SK-N-SH treated with all-trans-retinoic acid at 6 μM for 48 hours (cell line): ENCODE results near the gene SHISA8.

Source experiments
- ATAC-seq: fragments of 200-7000 bp; cut with Tn5 transposase; 3 replicates; pipeline ENCODE4 v1.9.1; 2020; ENCODE audit warnings: mild to moderate bottlenecking, moderate library complexity
- ARNTL ChIP-seq: fragments of 450-650 bp; formaldehyde crosslinking; IDR thresholded peaks from 2 replicates; pipeline ENCODE4 v1.5.0; 2020; ENCODE audit warnings: low read depth, mild to moderate bottlenecking, moderate library complexity, borderline replicate concordance
- BACH2 ChIP-seq: fragments of 250-450 bp; sonication (Bioruptor Pico); IDR thresholded peaks from 2 replicates; pipeline ENCODE4 v1.9.0; 2021; ENCODE audit warnings: mild to moderate bottlenecking, borderline replicate concordance
- CSDC2 ChIP-seq: fragments of 250-450 bp; sonication (Bioruptor Pico); IDR thresholded peaks from 2 replicates; pipeline ENCODE4 v1.5.0; 2020; ENCODE audit warnings: mild to moderate bottlenecking, moderate library complexity
- CSRNP3 ChIP-seq: fragments of 250-450 bp; sonication (Bioruptor Pico); IDR thresholded peaks from 2 replicates; pipeline ENCODE4 v1.5.1; 2021; ENCODE audit warnings: mild to moderate bottlenecking, moderate library complexity
- ESRRG ChIP-seq: fragments of 250-450 bp; sonication (Bioruptor Pico); IDR thresholded peaks from 2 replicates; pipeline ENCODE4 v1.6.1; 2021; ENCODE audit warnings: mild to moderate bottlenecking
- GLIS3 ChIP-seq: fragments of 250-450 bp; sonication (Bioruptor Pico); IDR thresholded peaks from 2 replicates; pipeline ENCODE4 v1.5.0; 2020; ENCODE audit warnings: mild to moderate bottlenecking, moderate library complexity
- ISL1 ChIP-seq: fragments of 250-450 bp; sonication (Bioruptor Pico); IDR thresholded peaks from 2 replicates; pipeline ENCODE4 v2.1.2; 2022; ENCODE audit warnings: mild to moderate bottlenecking, moderate library complexity
- OSR1 ChIP-seq: fragments of 250-450 bp; sonication (Bioruptor Pico); IDR thresholded peaks from 2 replicates; pipeline ENCODE4 v1.8.0; 2022; ENCODE audit warnings: moderate library complexity, mild to moderate bottlenecking, inconsistent platforms
- PATZ1 ChIP-seq: fragments of 250-450 bp; sonication (Bioruptor Pico); IDR thresholded peaks from 2 replicates; pipeline ENCODE4 v1.8.0; 2020; ENCODE audit warnings: mild to moderate bottlenecking, moderate library complexity, borderline replicate concordance
- PPARA ChIP-seq: fragments of 250-450 bp; sonication (Bioruptor Pico); IDR thresholded peaks from 2 replicates; pipeline ENCODE4 v1.5.0; 2020; ENCODE audit warnings: mild to moderate bottlenecking, borderline replicate concordance
- RARB ChIP-seq: fragments of 250-450 bp; sonication (Bioruptor Pico); IDR thresholded peaks from 2 replicates; pipeline ENCODE4 v1.8.0; 2021; ENCODE audit warnings: mild to moderate bottlenecking, moderate library complexity
- SNAI2 ChIP-seq: fragments of 250-450 bp; sonication (Bioruptor Pico); IDR thresholded peaks from 2 replicates; pipeline ENCODE4 v1.5.0; 2020; ENCODE audit warnings: mild to moderate bottlenecking, moderate library complexity
- TCF4 ChIP-seq: fragments of 250-450 bp; sonication (Bioruptor Pico); IDR thresholded peaks from 2 replicates; pipeline ENCODE4 v1.8.0; 2021; ENCODE audit warnings: mild to moderate bottlenecking, moderate library complexity, borderline replicate concordance
- TOX ChIP-seq: fragments of 250-450 bp; sonication (Bioruptor Pico); IDR thresholded peaks from 2 replicates; pipeline ENCODE4 v1.8.0; 2021; ENCODE audit warnings: mild to moderate bottlenecking, moderate library complexity, borderline replicate concordance
- ZC3H10 ChIP-seq: fragments of 250-450 bp; sonication (Bioruptor Pico); IDR thresholded peaks from 2 replicates; pipeline ENCODE4 v1.5.1; 2021; ENCODE audit warnings: mild to moderate bottlenecking, moderate library complexity
- ZNF565 ChIP-seq: fragments of 450-650 bp; formaldehyde crosslinking; conservative IDR thresholded peaks from 2 replicates; pipeline ENCODE4 v1.5.0; 2020; ENCODE audit warnings: low read depth, mild to moderate bottlenecking, moderate library complexity
- ZNF70 ChIP-seq: fragments of 450-650 bp; formaldehyde crosslinking; IDR thresholded peaks from 2 replicates; pipeline ENCODE4 v1.5.0; 2020; ENCODE audit warnings: mild to moderate bottlenecking, moderate library complexity
- ZNF8 ChIP-seq: fragments of 450-650 bp; formaldehyde crosslinking; IDR thresholded peaks from 2 replicates; pipeline ENCODE4 v1.5.0; 2020; ENCODE audit warnings: mild to moderate bottlenecking, moderate library complexity
- TF ChIP-seq, protein P1 (sequence below): fragments of 250-450 bp; sonication (Bioruptor Pico); IDR thresholded peaks from 2 replicates; pipeline ENCODE4 v1.5.1; 2020; ENCODE audit warnings: low read depth, mild to moderate bottlenecking, moderate library complexity

The SHISA8 gene

DNA sequence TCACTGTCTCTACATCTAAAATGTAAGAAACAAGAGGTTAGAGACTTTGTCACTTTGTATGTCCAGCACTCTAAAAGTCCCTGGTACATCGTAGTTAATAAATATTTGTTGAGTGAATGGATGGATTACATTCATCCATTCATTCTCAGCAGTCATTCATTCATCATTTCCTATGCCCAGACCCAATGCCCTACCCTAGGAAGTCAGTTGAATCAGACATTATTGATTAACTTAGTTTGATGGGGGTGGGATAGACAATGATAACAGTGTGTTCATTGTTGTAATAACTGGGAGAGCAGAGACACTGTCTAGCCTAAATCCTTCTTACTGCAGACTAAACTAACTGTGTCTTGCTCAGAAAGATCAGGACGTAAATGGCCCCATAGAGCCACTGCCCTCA, 33.3 kb upstream of the SHISA8 start (continued):
- TF ChIP-seq PATZ1 (CRISPR knock-in tag) (no peak), ZC3H10 (CRISPR knock-in tag) (no peak), ZNF8 (CRISPR knock-in tag) (no peak), GLIS3 (CRISPR knock-in tag) (no peak), ARNTL (CRISPR knock-in tag) (no peak), ZNF565 (CRISPR knock-in tag) (no peak)
- TF ChIP-seq, all 23 proteins: peak for 0

DNA sequence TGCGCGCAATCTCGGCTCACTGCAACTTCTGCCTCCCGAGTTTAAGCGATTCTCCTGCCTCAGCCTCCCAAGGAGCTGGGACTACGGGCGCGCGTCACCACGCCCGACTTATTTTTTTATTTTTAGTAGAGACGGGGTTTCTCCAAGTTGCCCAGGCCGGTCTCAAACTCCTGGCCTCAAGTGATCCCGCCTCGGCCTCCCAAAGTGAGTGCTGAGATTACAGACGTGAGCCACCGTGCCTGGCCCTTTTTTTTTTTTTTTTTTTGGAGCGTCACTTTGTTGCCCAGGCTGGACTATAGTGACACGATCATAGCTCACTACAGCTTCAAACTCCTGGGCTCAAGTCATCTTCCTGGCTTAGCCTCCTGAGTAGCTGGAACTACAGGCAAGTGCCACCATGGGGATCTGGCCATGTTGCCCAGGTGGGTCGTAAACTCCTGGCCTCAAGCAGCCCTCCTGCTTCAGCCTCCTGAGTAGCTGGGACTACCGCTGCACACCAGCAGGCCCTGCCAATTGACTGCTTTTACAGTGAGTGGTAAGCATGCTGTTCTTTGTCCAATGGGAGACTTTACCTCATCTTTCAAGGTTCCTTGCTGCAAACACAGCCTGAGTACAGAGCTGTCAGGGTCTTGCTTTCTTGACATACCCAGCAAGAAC, 32.7 kb upstream of the SHISA8 start:
- no peak for ATAC-seq
- TF ChIP-seq OSR1 (CRISPR knock-in tag) (no peak), ARNTL (CRISPR knock-in tag) (no peak), PATZ1 (CRISPR knock-in tag) (no peak), TCF4 (no peak), ZNF8 (CRISPR knock-in tag) (no peak), CSDC2 (CRISPR knock-in tag) (no peak), ESRRG (no peak), ZC3H10 (CRISPR knock-in tag) (no peak), PPARA (CRISPR knock-in tag) (no peak), TOX (CRISPR knock-in tag) (no peak), CSRNP3 (CRISPR knock-in tag) (no peak), RARB (CRISPR knock-in tag) (no peak), GLIS3 (CRISPR knock-in tag) (no peak), ZNF565 (CRISPR knock-in tag) (no peak), BACH2 (CRISPR knock-in tag) (no peak)
- TF ChIP-seq, protein P1, sequence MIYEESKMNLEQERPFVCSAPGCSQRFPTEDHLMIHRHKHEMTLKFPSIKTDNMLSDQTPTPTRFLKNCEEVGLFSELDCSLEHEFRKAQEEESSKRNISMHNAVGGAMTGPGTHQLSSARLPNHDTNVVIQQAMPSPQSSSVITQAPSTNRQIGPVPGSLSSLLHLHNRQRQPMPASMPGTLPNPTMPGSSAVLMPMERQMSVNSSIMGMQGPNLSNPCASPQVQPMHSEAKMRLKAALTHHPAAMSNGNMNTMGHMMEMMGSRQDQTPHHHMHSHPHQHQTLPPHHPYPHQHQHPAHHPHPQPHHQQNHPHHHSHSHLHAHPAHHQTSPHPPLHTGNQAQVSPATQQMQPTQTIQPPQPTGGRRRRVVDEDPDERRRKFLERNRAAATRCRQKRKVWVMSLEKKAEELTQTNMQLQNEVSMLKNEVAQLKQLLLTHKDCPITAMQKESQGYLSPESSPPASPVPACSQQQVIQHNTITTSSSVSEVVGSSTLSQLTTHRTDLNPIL = no peak

DNA sequence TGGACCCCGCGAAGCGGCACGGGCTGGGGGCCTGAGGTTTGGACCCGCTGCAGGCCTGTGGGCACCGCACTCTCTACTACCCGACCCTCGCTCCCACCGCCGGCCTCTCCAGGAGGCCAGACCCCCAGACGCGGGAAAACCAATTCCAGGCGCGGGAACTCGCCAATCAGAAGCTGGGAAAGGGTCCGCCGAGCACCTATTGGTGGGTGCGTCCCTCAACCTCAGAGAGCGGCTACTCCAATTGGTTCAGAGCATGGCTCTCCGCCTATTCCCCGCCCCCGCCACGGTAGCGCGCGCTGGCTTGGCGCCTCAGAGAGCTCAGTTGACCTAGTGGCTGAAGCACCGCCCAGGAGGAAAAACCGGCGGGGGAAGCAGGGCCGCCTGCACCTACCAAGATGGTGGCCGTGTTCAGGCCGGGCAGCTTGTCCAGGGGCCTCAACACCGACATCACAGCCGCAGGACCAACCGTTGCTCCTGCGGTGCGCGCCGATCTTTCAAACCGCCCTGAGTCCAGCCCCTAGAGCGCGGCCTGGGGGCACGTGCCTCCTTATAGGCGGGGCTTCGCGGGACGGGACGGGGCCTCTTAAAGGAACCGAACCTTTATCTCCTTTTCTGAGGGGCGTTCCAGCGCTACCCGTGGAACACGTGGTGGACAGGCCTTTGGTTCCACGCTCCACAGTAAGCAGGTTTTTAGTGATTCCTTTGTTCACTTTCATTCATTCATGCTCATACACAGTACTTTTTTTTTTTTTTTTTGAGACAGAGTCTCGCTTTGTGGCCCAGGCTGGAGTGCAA, 32.0 kb upstream of the SHISA8 start, which contains the start of gene CENPM:
Gene CENPM (minus strand): TSS at position 524 of the 795 bp plus-strand sequence. CDS start 76 bp downstream, at position 448.
- ATAC-seq = peak; percentile 96
- no peak for TF ChIP-seq BACH2 (CRISPR knock-in tag)
- TF ChIP-seq, all 23 proteins: peak for 0

DNA sequence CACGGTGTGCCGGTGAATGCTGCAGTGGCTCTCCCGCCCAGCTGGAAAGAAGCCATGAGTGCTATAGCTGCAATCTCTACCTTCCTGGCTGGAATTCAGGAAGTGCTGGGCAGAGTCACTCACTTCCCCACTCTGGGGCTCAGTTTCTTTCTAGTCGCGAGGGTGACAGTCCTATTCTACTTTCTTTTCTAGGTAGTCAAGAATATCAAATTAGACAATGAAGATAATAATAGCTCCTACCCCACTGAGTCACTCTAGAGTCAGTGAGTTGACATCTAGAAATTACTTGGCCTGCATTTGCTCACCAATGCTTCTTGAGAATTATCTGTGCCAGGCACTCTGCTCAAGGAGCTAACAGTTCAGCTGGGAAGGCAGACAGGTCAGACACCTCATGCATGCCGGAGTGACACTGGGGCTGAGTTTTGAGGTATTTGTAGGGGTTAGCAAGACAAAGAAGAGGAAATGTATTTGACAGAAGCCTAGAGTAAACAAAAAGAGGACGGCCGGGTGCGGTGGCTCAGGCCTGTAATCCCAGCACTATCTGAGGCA, 28.9 kb upstream of the SHISA8 start:
- ATAC-seq = no peak
- no peak for TF ChIP-seq BACH2 (CRISPR knock-in tag)
- TF ChIP-seq ZNF8 (CRISPR knock-in tag) = no peak
- no peak for TF ChIP-seq PPARA (CRISPR knock-in tag)
- TF ChIP-seq ZNF70 (CRISPR knock-in tag) = no peak
- no peak for TF ChIP-seq CSDC2 (CRISPR knock-in tag)
- TF ChIP-seq ZC3H10 (CRISPR knock-in tag) = no peak
- TF ChIP-seq, protein P1 = no peak
- TF ChIP-seq ARNTL (CRISPR knock-in tag) = no peak
- TF ChIP-seq SNAI2 (CRISPR knock-in tag) = no peak
- TF ChIP-seq ISL1 (CRISPR knock-in tag) = no peak
- no peak for TF ChIP-seq TOX (CRISPR knock-in tag)
- no peak for TF ChIP-seq RARB (CRISPR knock-in tag)
